Cardiac fibroblast (primary cell): ENCODE measurements around the gene ACTN1.
"Not testable (repeated sequence)": the region's sequence is repeated elsewhere in the genome, so short reads cannot be mapped to it uniquely, and the experiment has no call there.

Experiments
- DNase-seq, 2 donors: peaks; one replicate each; pipeline versions ENCODE4 v3.0.0 to v3.0.0-alpha.2; 2010; ENCODE audit warnings: low read depth in 2 of 2
- H3K4me3 ChIP-seq, 2 donors: replicated peaks in 1 of 2; 1 replicate in 1 of 2; 2 replicates in 1 of 2; pipeline ENCODE4 v1.5.1; 2011; ENCODE audit warnings: low read depth in 2 of 2, low read length in 2 of 2, mild to moderate bottlenecking in 2 of 2, moderate library complexity in 1 of 2
- CTCF ChIP-seq: IDR thresholded peaks from one replicate; pipeline ENCODE4 v1.5.1; 2011; ENCODE audit warnings: low read depth, mild to moderate bottlenecking, low read length, inconsistent platforms

The ACTN1 gene

GRCh38 chr14:68853749-68854148 is 125.4 kb downstream of the ACTN1 start:
- no peak for DNase-seq
- H3K4me3 ChIP-seq, result no peak overlapping the region
- TF ChIP-seq CTCF, result no peak

- DNase-seq, H3K4me3 ChIP-seq: not testable (repeated sequence)
Observed at GRCh38 chr14:68852493-68852892, 126.6 kb downstream of the ACTN1 start.

GRCh38 chr14:68851078-68851477 is 128.0 kb downstream of the ACTN1 start:
- no peak overlapping the region for H3K4me3 ChIP-seq
- no peak for DNase-seq
- TF ChIP-seq CTCF, result no peak

- no peak for TF ChIP-seq CTCF
- no peak for DNase-seq
- no peak overlapping the region for H3K4me3 ChIP-seq
Observed at GRCh38 chr14:68849416-68849815, 129.7 kb downstream of the ACTN1 start.

- DNase-seq, result no peak
- H3K4me3 ChIP-seq, result no peak overlapping the region
- TF ChIP-seq CTCF, result no peak
Observed at GRCh38 chr14:68848253-68848652, 130.8 kb downstream of the ACTN1 start.

- DNase-seq, H3K4me3 ChIP-seq: not testable (repeated sequence)
Observed at GRCh38 chr14:68847640-68848039, 131.5 kb downstream of the ACTN1 start.

- no peak for DNase-seq
- TF ChIP-seq CTCF, result no peak
- no peak overlapping the region for H3K4me3 ChIP-seq
Observed at GRCh38 chr14:68846466-68846865, 132.6 kb downstream of the ACTN1 start.

GRCh38 chr14:68844210-68844545 is 134.9 kb downstream of the ACTN1 start:
- no peak for TF ChIP-seq CTCF
- DNase-seq, result no peak
- no peak overlapping the region for H3K4me3 ChIP-seq
